T47D (cell line): ENCODE measurements around the gene FGR.

ENCODE experiments used
- DNase-seq, 2 experiments: peaks; one replicate each; pipeline versions ENCODE4 v3.0.0 to v3.0.0-alpha.2; 2011 to 2012; ENCODE audit warnings: low read depth in 1 of 2, low spot score in 1 of 2
- JUND ChIP-seq: IDR thresholded peaks from 2 replicates; pipeline ENCODE4 v1.6.1; 2012; ENCODE audit warnings: low read depth
- in situ Hi-C: cut with HindIII; loops from 2 replicates; pipeline ENCODE4 v1.10.0; 2016; ENCODE audit warnings: low sequenced_read_pairs, low pct_unique_long_range_greater_than_20kb

FGR gene

GRCh38 chr1:27603681-27604578 is 31.1 kb downstream of the FGR start, which contains the start of gene AHDC1:
AHDC1 (minus strand) TSS chr1:27604144; CDS start chr1:27552115, 52,029 bp downstream.
- TF ChIP-seq JUND = no peak
- DNase-seq = peak; percentile 79 to 91
- in situ Hi-C loops = no loop called here

GRCh38 chr1:27603309-27603680 is 31.7 kb downstream of the FGR start:
- in situ Hi-C loops = no loop called here
- TF ChIP-seq JUND = no peak
- DNase-seq = peak; percentile 22 to 23

- DNase-seq = peak; percentile 54 to 73
- no peak for TF ChIP-seq JUND
- in situ Hi-C loops = no loop called here
These were observed 32.3 kb downstream of the FGR start for GRCh38 chr1:27602462-27603308.

GRCh38 chr1:27601771-27602461 is 33.1 kb downstream of the FGR start:
- in situ Hi-C loops = no loop called here
- no peak for TF ChIP-seq JUND
- DNase-seq = peak; percentile 30 to 56

- in situ Hi-C loops = no loop called here
- no peak for TF ChIP-seq JUND
- no peak for DNase-seq
These were observed 33.6 kb downstream of the FGR start for GRCh38 chr1:27601321-27601770.

- TF ChIP-seq JUND = no peak
- in situ Hi-C loops = no loop called here
- DNase-seq = no peak
These were observed 34.3 kb downstream of the FGR start for GRCh38 chr1:27600498-27601175.

- in situ Hi-C loops = no loop called here
- no peak for TF ChIP-seq JUND
- DNase-seq = no peak
These were observed 35.1 kb downstream of the FGR start for GRCh38 chr1:27599605-27600497.

- in situ Hi-C loops = no loop called here
- no peak for DNase-seq
- TF ChIP-seq JUND = no peak
These were observed 36.0 kb downstream of the FGR start for GRCh38 chr1:27598902-27599528.

GRCh38 chr1:27598295-27598687 is 36.7 kb downstream of the FGR start:
- DNase-seq = no peak
- TF ChIP-seq JUND = no peak
- in situ Hi-C loops = no loop called here

- in situ Hi-C loops = no loop called here
- no peak for TF ChIP-seq JUND
- DNase-seq = no peak
These were observed 37.3 kb downstream of the FGR start for GRCh38 chr1:27597516-27598294.
